Tibial artery (tissue), 4 donors: ENCODE measurements around the gene ZAP70.

Experiments
- DNase-seq, 2 donors: peaks; one replicate each; pipeline ENCODE4 v3.0.0-alpha.2; 2019
- H3K27ac ChIP-seq, 2 donors: fragments of 200-600 bp; sonication (generic) in 1 of 2; 1 replicate in 1 of 2; 2 replicates in 1 of 2; pipeline ENCODE4 v1.5.1; 2018 to 2019; ENCODE audit warnings: mild to moderate bottlenecking in 1 of 2
- H3K27me3 ChIP-seq, 2 donors: fragments of 200-600 bp; sonication (generic) in 1 of 2; one replicate each; pipeline versions ENCODE4 v1.5.1 to v1.6.0; 2016 to 2019
- H3K36me3 ChIP-seq, 3 donors: fragments of 200-600 bp; sonication (generic) in 2 of 3; one replicate each; pipeline ENCODE4 v1.5.1; 2016 to 2019; ENCODE audit warnings: mild to moderate bottlenecking in 2 of 3
- H3K4me1 ChIP-seq, 4 donors: fragments of 200-600 bp; sonication (generic) in 2 of 4; 1 replicate in 3 of 4; 2 replicates in 1 of 4; pipeline ENCODE4 v1.5.1; 2016 to 2019
- H3K4me3 ChIP-seq, 2 donors: fragments of 200-600 bp; sonication (generic) in 1 of 2; 1 replicate in 1 of 2; 2 replicates in 1 of 2; pipeline ENCODE4 v1.5.1; 2018 to 2019; ENCODE audit warnings: mild to moderate bottlenecking in 2 of 2
- H3K9me3 ChIP-seq, 3 donors: fragments of 200-600 bp; sonication (generic) in 1 of 3; one replicate each; pipeline ENCODE4 v1.5.1; 2016 to 2019
- CTCF ChIP-seq, 2 experiments: fragments of 200-600 bp in 1 of 2; fragments of 450-650 bp in 1 of 2; IDR thresholded peaks; one replicate each; pipeline ENCODE4 v1.5.1; 2017 to 2019; ENCODE audit warnings: antibody characterized with exemption in 2 of 2, mild to moderate bottlenecking in 1 of 2, moderate library complexity in 1 of 2
- intact Hi-C: fragments of 100-400 bp; cut with DNase I; formaldehyde crosslinking; loops from one replicate; pipeline ENCODE4 v1.15.0; 2023; ENCODE audit warnings: low total_unique reads

The ZAP70 gene

DNA sequence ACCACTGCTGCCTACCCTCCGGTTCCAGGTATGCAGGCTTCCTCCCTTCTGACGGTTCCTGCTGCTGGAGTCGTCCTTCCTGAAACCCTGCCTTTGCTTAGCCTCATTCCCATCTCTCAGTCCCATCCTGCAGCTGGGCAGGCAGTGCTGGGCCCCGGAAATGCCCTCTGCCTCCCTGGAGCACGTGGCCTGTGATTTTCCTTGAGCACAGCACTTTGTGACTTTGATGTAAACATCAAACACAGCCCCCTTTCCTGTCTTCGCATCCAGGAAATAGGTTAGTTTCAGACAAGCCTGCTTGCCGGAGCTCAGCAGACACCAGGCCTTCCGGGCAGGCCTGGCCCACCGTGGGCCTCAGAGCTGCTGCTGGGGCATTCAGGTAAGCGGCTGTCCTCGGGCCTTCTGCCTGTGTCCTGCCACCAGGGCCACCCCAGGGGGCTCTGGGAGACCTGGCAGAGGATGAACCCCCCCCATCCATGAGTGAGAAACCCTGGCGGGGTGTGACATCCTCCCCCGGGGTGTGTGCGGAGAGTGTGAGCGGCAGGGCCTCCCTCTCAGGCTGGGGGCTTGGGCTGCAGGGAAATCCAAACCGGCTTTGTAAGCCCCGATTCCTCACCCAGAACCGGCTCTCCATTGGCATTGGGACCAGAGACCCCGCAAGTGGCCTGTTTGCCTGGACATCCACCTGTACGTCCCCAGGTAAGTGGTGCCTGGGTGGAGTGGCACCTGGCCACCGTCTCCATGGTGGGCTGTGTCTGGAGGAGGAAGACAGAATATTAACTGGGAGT lies at the start of gene ZAP70:
Gene ZAP70, plus strand, starts transcription at position 281 of the 788 bp plus-strand sequence. CDS start 10,461 bp downstream, outside the sequence.
- no peak for TF ChIP-seq CTCF (IDR thresholded peaks at IDR 0.05)
- Histone ChIP-seq H3K9me3 (no peaks in the 10 kb centered on the region), H3K27ac (no peak within 1 kb of the TSS), H3K4me1 (no peaks in the 10 kb centered on the region), H3K36me3 (no peaks in the 10 kb centered on the region), H3K4me3 (no peak within 1 kb of the TSS), H3K27me3 (peaks cover 0 to 15% of the 10 kb centered on the region in 2 donors)
- DNase-seq = peak in 1 of 2 donors; percentile 57
- intact Hi-C loops = no loop called here

DNA sequence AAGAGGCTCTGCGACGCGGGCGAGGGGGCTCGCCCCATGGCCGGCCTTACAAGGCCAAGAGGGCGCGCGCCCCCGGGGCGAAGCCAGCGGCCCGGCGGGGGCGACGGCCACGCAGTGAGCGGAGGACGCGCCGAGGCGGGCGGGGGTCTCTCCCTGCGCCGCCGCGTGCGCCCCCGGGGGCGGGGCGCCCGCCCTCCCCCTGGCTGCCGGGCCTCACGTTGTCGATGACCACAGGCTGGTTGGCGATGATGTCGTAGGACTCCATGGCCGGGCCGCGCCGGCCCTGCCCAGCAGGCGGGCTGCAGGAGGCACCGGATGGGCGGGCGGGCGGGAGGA lies 49.8 kb upstream of the ZAP70 start:
- Histone ChIP-seq H3K4me1 (peaks cover 0 to 33% (median 27%) of the 10 kb centered on the region in 4 donors), H3K36me3 (peaks cover 6 to 18% (median 8%) of the 10 kb centered on the region in 3 donors), H3K27ac (peak overlapping the region; percentile 89 to 93), H3K27me3 (no peaks in the 10 kb centered on the region), H3K9me3 (no peaks in the 10 kb centered on the region), H3K4me3 (peak overlapping the region; percentile 68 to 77)
- intact Hi-C loops = loop anchor here (2.0 kb wide), 1 partner anchor 17 kb away; the partner anchor contains the start of gene COX5B
- DNase-seq = no peak
- peak in 1 of 2 experiments; percentile 16 for TF ChIP-seq CTCF (IDR thresholded peaks at IDR 0.05)

DNA sequence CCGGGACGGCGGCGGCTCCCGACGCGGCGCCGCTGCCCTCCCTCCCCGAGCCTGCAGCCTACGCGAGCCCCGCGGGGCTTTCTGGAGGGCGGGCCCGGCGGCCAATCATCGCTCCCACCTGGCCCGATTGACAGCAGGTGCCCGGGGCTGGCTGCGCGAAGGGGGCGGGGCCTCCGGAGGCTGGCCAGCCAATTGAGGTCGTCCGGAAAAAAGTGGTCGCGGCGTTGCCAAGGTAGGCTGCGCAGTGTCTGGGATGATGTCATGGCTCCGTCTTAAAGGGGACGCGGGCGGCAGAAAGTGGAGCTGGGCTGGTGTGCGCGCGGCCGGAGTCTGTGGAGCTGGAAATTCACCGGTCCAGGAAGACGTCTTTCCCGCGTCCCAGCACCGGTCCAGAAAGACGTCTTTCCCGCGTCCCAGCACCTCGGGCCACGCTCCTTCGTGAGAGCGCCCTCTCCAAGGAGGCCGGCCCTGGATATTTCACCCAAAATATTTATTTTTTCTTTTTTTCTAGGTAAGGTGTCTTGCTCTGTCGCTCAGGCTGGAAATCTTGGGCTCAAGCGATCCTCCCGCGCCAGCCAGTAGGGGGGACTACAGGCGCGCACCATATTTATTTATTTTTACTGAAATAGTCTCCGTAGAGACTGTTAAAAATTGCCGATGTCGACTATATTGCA lies 49.3 kb upstream of the ZAP70 start, which contains the start of gene ACTR1B:
Gene ACTR1B, minus strand, starts transcription at position 83 of the 674 bp plus-strand sequence. CDS start 154 bp downstream, outside the sequence.
- peak within 1 kb of the TSS; percentile 68 to 77 for H3K4me3 ChIP-seq
- H3K9me3 ChIP-seq = no peaks in the 10 kb centered on the region
- intact Hi-C loops = loop anchor here (2.0 kb wide), 1 partner anchor 17 kb away; the partner anchor contains the start of gene COX5B
- H3K27ac ChIP-seq = peak within 1 kb of the TSS; percentile 89 to 93
- peaks cover under 1 to 13% (median 3%) of the 10 kb centered on the region in 3 donors for H3K36me3 ChIP-seq
- peak; percentile 97 to 99 for DNase-seq
- H3K27me3 ChIP-seq = no peaks in the 10 kb centered on the region
- H3K4me1 ChIP-seq = peaks cover 0 to 33% (median 27%) of the 10 kb centered on the region in 4 donors
- peak; percentile 47 to 53 for TF ChIP-seq CTCF (IDR thresholded peaks at IDR 0.05)

GRCh38 chr2:97664636-97664970 lies 48.8 kb upstream of the ZAP70 start:
- H3K4me1 ChIP-seq = peaks cover 0 to 33% (median 27%) of the 10 kb centered on the region in 4 donors
- no peaks in the 10 kb centered on the region for H3K27me3 ChIP-seq
- peaks cover 0 to 8% (median 0%) of the 10 kb centered on the region in 3 donors for H3K36me3 ChIP-seq
- peak overlapping the region; percentile 89 to 93 for H3K27ac ChIP-seq
- intact Hi-C loops = no loop called here
- TF ChIP-seq CTCF (IDR thresholded peaks at IDR 0.05) = no peak
- no peak for DNase-seq
- no peaks in the 10 kb centered on the region for H3K9me3 ChIP-seq
- peak overlapping the region; percentile 68 to 77 for H3K4me3 ChIP-seq

GRCh38 chr2:97669448-97669847 lies 43.9 kb upstream of the ZAP70 start, which contains the start of gene C2orf92:
Gene C2orf92, plus strand, starts transcription at chr2:97669713. Its CDS starts 76 bp downstream, at chr2:97669789.
- Histone ChIP-seq H3K27me3 (no peaks in the 10 kb centered on the region), H3K27ac (no peak within 1 kb of the TSS), H3K9me3 (no peaks in the 10 kb centered on the region), H3K36me3 (no peaks in the 10 kb centered on the region), H3K4me1 (peaks cover 0 to 6% (median 2%) of the 10 kb centered on the region in 4 donors), H3K4me3 (no peak within 1 kb of the TSS)
- intact Hi-C loops = no loop called here
- no peak for TF ChIP-seq CTCF (IDR thresholded peaks at IDR 0.05)
- no peak for DNase-seq
